AML-193 (cell line): ENCODE measurements around the gene MTREX.
"Not testable (repeated sequence)": the region's sequence is repeated elsewhere in the genome, so short reads cannot be mapped to it uniquely, and the experiment has no call there.

Experiments
- DNase-seq, 2 experiments: peaks; one replicate each; lab custom pipeline; 2025; lab: John Stamatoyannopoulos, UW

The MTREX gene

DNA sequence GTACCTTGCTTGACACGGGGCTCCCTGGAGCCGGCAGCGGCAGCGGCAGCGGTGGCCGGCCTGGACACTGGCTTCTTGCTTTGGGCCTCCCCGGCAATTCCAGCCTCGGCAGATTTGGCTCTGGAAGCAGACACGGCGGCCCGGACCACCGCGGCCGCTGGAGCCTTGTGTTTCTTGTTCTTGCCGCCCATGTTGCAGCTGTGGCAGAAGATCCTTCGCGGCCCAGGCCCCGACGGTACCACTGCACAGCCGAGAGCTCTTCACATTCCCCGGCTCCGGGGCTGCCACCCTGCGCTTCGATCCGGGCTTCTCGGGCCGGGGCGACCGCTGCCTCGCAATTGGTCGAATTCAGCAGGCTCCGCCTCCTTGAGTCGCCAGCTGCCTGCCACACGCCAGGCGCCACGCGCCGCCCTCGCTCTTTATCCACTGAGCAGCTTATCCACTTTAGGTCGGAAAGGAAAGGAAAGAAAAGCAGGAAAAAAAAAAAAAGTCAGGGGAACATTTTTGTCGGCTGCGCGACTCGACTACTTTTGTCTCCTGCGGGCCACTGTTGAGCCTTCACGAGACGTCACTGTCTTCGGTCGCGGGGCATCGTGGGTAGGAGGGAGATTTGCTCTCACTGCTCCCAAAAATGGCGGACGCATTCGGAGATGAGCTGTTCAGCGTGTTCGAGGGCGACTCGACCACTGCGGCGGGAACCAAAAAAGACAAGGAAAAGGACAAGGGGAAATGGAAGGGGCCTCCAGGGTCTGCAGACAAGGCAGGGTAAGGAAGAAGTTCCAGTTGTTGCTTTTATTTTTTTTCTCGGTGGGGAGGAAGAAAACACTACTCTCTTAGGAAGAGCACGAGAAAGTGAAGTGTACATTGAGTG, at the start of gene MTREX, which contains the start of gene DHX29:
MTREX (plus strand) TSS at position 607 of the 871 bp plus-strand sequence; CDS start at position 632, 25 bp downstream.
DHX29 (minus strand) TSS at position 312 of the 871 bp plus-strand sequence; CDS start at position 191, 121 bp downstream.
- peak; percentile 74 to 85 for DNase-seq

DNA sequence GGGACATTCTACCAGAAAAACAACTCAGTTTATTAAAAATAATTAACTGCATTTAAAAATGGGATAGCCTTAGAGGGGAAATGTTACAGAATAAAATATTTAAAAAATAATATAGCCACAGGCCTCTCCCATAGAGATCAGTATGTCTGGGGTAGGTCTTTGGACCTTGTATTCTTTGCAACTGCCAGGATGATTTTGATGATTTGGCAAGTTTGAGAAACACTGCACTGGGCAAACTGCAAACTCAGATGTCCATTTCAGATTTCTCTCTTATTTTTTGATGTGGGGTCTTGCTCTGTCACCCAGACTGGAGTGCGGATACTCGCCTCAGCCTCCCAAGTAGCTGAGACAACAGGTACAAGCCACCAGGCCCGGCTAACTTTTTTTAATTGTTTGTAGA, 49.5 kb upstream of the MTREX start:
- DNase-seq: no peak

DNA sequence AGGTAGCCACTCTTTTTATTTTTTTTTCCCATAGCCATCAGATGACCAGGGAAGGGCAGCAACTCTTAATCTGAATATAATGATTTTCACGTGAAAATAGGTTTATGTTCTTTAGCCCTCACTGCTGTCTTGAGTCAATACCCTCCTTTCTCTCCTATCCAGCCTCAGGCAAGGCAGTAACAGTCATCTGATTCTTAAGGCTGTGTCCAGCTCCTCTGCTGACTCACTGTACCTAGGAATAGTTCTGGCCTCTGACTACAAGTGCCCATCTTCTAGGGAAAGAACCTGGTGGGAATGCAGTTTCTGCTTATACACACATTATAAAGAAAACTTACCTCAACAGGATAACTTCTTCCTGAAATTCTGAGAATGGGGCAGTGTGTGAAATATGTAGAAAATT, 31.0 kb upstream of the MTREX start:
- DNase-seq: no peak

DNA sequence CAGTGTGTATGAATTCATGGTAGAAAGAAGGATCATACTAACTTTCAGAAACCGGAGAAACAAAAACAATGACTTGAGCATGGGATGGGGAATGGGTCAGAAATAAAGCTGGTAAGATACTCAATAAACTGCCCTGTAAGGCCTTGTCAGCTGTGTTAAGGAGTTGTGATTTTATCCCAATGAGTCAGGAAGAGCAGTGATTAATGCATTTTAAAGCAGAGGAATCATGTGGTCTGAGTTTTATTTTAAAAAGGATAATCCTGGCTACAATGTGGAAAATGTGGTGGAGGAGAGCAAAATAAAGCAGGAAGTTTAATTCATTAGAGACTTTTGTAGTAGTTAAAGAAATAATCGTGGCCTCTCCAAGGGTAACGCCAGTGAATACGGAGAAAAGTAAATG, 29.0 kb upstream of the MTREX start:
- no peak for DNase-seq

DNA sequence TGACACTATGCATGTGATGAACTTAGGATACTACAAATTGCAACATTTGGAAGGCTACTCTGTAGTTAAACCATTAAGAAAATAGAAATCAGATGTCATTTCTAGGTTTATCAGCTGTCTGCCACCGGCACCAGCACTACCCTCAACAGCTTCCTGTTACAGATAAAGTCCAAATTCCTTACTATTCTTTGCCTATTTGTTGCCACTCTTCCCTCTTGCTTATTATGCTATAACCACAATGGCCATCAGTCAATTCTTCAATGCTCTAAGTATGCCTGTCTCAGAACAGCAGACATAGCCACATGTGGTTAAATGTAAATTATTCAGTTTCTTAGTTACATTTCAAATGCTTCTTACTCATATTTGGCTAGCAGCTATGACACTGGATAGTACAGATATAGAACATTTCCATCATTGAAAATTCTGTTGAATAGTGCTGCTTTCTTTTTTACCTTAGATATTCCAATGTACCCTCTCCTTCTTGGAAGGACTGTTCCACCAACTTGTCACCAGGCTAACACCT, 21.3 kb upstream of the MTREX start:
- DNase-seq: no peak

DNA sequence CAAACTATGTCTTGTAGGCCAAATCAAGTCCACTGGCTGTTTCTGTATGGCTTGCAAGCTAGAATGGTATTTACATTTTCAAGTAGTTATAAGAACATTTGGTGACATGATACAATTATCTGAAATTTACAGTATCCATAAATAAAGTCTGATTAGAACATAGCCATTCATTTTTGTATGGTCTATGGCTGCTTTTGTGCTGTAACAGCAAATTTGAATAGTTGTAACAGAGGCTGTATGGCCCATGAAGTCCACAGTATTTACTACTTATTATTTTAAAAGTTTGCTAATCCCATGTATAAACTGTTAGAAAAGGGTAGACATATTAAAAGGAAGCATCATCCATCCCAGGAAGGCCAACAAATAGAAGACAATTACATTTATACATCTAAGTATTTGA, 18.0 kb upstream of the MTREX start:
- no peak for DNase-seq

DNA sequence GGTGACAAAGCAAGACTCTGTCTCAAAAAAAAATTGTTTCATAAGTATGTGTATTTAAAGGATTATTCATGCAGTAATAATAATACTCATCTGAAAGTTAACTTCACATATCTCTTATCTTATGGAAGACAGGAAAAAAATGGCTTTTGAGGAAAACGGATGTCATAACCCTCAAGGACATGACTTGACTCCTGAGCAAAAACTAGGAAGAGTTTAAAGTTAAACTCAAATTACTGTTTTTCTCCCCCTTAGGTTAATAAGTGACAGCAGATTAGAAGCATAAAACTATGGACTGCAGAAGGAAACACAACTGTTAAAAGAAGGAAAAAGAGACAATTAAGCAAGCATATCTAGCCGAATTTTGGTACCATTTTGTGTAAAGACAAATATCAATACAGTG, 16.8 kb upstream of the MTREX start:
- DNase-seq: no peak

DNA sequence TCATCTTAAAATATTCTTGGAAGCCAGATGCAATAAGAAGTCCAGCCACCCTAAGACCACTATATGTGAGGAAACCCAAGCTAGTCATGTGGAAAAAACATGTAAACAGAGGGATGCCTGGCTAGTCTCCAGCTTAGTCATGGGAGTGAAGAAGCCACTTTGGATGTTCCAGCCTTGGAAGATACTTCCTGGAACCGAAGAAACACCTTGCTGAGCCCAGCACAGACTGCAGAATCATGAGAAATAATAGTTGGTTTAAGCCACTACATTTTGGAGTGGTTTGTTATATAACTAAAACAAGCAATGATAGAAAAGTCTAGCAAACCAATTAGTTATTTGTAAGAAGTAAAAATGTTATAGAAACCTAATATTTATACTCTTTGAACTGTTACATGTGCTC, 12.9 kb upstream of the MTREX start:
- DNase-seq: no peak

DNA sequence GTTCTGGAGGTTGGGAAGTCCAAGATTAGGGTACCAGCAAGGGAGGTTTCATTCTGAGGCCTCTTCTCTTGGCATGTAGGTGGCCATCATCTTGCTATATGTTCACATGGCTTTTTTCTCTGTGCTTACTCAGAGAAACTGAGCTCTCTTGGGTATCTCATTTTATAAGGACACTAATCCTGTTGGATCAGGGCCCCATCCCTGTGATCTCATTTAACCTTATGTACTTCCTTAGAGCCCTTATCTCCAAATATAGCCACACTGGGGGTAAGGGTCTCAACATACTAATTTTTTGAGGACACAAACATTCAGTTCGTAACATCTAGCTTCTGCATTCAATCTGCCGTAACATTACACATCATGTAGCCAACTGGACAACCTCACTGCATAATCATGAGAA, 6.9 kb upstream of the MTREX start:
- no peak for DNase-seq

DNA sequence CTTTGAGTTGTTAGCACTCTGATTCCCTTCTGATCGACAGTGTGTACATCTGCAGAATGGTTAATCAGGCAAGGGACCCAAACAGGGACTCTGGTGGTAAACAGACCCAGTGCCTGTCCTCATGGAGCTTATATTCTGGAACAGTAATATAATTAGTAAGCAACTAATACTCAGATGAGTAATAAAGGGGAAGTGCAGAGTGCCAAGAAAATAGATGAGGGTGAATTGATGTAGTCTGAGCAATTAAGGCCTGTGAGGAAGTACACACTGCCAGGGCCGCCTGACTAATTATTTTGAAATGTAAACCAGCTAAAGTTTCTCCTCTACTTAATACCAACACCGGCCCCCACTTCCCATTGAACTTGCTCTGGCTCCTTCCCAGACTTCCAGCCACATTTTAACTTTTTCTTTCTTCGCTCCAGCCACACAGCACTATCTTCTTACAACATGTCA, 4.5 kb upstream of the MTREX start:
- peak; percentile 72 to 80 for DNase-seq

DNA sequence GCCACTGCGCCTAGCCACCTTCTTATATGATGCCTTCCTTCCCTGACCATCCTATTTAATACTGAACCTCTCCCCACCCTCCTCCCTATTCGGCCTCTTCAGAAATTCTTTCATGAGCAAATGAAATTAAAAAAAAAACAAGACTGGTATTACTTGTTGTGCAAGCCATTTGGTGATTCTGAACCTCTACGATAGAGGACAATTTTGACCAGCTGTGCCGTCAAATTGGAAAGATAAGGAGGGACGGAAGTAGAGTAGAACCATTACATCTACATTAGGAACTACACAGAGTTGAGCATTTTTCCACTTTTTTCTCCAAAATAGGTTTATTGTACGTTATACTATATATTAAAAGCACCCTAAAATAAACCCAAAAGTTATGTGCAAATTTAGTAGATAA, 3.2 kb upstream of the MTREX start:
- no peak for DNase-seq

DNA sequence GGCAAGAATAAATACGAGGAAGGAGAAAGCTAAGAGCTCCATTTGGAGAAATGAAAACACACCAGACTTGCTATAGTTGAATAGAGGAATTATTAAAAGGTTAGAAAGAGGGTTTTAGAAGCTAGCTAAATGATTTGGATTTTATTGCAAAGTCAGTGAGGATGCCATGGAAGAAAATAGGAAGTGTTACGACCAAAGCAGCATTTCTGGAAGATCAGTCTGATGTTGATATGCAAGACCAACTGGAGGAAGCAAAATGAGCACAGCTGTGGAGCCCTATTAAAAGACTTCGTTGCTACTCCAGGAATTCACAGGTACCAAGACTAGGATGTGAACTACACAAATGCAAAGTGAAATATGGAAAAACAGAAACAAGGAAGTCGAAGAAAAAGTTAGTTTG, 2.4 kb upstream of the MTREX start:
- peak in 1 of 2 experiments; percentile 6 for DNase-seq

DNA sequence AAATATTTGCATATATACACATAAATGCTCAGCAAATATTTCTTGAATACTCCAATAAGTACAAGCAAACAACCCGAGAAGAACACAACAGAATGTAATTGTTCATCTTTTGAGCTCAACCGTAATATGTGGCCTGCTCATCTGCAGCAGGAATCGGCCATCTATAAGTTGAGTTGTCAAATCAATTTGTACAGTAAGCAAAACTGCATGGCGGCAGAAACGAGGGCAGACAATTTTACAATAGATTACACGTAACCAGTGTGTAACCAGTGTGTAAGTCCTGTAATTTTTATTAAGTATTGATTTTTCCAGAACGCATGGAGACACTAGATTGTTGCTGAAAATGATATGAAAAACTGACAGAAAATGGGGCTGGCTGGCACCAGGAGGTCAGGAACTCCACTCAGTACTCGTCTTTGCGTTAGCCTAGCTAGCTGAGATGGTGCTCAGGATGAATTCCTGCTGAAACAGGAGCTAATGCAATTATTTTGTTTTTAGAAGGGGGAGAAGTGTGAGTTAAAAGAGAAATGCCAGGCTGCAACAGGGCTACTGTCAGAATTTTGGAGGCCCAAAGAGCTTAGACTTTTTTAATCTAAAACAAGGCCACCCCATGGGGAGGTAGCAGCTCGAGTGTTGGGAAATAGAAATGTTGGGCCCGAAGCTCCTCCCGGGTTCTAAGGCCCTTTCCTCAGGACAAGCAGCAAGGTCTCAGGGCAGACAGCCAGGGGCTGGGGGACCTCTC, 977 bp upstream of the MTREX start:
- DNase-seq: no peak

DNA sequence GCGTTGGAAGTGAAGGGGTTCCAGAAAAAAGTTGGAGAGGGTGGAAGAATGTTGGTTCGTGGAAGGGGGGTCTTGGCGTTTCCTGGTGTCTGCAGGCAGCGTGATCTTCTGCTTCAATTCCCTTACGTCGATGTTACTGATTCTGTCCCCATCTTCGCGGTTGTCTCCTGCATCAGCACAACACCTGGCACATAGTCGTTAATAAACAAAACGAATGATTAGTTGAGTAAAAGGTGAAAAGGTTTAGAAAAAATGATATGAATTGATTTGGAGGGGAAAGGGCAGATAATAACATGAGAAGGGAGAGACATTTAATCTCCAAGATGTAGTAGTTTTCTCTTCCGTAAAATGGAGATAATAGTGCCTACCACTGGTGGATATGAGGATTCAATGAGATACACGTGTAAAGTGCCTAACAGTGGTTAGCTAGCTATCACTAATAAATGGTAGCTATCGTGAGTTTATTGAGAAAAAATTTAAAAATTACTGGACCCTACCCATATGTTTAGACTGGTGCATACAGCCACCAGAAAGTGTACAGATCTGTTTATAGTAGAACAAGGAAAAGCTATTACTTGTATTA, 556 bp downstream of the MTREX start:
- DNase-seq: peak; percentile 34 to 35

DNA sequence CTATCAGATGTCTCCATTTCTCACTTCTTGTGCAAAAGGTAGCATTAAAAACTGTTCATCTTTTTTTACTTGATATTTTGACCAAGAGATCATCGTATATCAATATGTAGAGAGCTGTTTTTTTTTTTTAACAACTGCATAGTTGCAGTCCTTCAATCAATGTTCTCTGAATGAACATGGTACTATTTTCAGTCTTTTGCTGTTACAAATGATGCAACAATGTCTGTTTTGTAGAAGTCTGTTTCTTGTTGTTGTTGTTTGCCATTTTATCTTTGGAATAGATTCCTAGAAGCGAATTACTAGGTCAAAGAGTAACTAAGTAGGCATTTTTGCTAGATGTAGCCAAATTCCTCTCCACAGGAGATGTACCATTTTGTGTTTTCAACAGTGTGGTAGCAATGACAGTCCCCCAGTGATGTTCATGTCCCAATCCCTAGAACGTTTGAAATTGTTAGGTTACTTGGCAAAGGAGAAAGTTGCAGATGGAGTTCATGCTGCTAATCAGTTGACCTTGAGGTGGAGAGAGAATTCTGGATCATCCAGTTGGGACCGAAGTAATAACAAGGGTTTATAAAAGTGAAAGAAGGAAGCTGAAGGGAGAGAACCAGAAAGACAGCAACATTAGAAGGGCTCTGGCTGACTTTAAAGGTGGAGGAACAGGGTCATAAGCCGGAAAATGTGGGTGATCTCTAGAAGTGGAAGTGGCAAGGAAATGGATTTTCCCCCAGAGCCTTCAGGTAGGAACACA, 6.3 kb downstream of the MTREX start:
- no peak for DNase-seq

DNA sequence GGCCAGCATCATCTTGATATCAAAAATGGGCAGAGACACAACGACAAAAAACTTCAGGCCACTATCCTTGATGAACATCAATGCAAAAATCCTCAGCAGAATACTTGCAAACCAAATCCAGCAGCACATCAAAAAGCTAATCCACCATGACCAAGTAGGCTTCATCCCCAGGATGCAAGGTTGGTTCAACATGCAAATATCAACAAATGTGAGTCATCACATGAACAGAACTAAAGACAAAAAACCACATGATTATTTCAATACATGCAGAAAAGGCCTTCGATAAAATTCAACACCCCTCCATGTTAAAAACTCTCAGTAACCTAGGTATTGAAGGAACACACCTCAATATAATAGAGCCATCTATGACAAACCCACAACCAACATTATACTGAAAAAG, 8.5 kb downstream of the MTREX start:
- no peak for DNase-seq

DNA sequence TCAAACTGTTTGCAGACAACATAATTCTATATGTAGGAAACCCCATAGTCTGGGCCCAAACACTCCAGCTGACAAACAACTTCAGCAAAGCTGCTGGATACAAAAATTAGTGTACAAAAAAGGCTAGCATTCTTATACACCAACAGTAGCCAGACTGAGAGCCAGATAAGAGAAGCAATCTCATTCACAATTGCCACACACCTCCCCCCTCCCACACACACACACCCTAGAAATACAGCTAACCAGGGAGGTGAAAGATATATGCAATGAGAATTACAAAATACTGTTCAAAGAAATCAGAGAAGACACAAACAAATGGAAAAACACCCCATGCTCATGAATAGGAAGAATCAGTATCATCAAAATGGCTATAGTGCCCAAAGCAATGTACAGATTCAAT, 9.0 kb downstream of the MTREX start:
- no peak for DNase-seq

DNA sequence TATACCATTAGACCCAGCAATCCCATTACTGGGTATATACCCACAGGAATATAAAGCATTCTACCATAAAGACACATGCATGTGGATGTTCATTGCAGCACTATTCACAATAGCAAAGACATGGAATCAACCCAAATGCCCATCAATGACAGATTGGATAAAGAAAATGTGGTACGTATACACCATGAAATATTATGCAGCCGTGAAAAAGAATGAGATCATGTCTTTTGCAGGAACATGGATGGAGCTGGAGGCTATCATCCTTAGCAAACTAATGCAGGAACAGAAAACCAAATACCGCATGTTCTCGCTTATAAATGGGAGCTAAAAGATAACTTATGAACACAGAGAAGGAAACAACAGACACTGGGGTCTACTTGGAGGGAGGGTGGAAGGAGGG, 10.4 kb downstream of the MTREX start:
- DNase-seq: not testable (repeated sequence)

DNA sequence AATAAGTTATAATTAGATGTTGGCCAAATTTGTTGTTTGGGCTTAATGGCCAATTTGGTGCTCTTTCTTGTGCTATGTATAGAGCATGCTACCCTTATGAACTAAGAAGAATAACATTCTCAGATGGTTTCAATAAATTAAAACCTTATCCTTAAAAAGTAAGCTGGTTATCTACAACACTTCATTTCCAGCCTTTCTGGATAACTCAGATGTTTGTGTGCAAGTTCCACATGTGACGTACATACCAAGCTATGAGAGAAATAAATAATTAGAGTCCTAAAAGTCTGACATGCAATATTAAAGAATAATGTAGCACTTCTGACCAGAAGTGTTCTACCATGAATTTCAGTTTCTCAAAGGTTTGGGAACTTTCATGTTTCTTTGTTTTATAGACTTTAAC, 11.7 kb downstream of the MTREX start:
- no peak for DNase-seq

DNA sequence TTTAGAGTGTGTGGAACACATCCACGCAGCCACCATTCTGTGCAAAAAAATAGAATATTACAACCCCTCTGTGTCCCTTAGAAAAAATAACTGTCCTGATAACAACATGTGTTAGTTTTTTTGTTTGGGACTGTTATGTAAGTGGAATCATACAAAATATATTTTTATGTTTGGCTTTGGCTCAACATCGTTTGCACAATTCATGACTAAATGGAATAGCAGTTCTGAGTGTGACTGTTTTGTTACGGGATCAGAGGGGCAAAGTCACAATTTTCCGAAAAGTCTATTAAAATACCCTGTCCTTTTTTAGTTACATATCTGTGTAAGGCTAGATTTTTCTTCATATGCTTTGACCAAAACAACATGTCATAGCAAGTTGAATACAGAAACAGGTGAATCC, 12.8 kb downstream of the MTREX start:
- DNase-seq: no peak

DNA sequence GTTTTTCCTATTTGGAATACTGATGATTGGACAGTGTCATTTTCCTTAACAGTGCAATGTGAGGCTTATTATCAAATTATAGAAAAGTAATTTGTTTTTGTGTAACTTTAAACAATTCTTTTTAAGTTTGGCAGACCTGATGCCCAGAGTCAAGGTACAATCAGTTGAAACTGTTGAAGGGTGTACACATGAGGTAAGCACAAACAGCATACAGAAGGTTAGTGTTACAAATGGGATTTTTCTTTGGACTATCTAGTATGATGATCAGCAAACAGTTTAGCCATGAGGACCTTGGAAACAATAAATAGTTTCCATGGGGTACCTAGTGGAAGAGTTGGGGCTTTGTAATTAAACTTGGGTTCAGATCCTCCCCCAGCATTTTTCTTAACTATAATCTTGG, 16.2 kb downstream of the MTREX start:
- DNase-seq: no peak
